SK-N-SH (cell line): ENCODE data around the gene GPANK1. TPM values are rescaled to one million over a fixed set of nuclear protein-coding genes. Genes with fewer than 3 reads are reported as not detected.

Experiments used
- CTCF ChIA-PET: fragments of 300-600, 350-600 bp; formaldehyde crosslinking; extraction: SDS; loops from one replicate; lab custom pipeline; 2021; lab: Yijun Ruan, JAX
- POLR2A ChIA-PET: fragments of 350-600 bp; sonication (Branson Sonifier 250); formaldehyde crosslinking; extraction: SDS; loops from one replicate; lab custom pipeline; 2020; ENCODE audit warnings: antibody characterized with exemption, inconsistent platforms; lab: Yijun Ruan, JAX
- DNase-seq: peaks from one replicate; pipeline ENCODE4 v3.0.0; 2012
- H2AFZ ChIP-seq: fragments of 200-600 bp; sonication (generic); 2 replicates; pipeline ENCODE4 v1.8.1; 2016; ENCODE audit warnings: antibody characterized with exemption, mild to moderate bottlenecking, low read depth
- H3F3A ChIP-seq: fragments of 200-600 bp; sonication (generic); replicated peaks from 2 replicates; pipeline ENCODE3; 2016; ENCODE audit warnings: antibody characterized with exemption, mild to moderate bottlenecking; ENCODE audit not compliant: insufficient read depth
- H3K27ac ChIP-seq, 2 experiments: fragments of 200-500 bp in 1 of 2; fragments of 200-600 bp in 1 of 2; sonication (Bioruptor generic) in 1 of 2; sonication (generic), shearing (Covaris generic) in 1 of 2; 2 replicates each; pipeline versions ENCODE4 v1.5.1 to v1.6.1; 2014 to 2016; ENCODE audit warnings: low read depth in 2 of 2, inconsistent platforms in 1 of 2, low read length in 1 of 2, mild to moderate bottlenecking in 1 of 2, mixed read lengths in 1 of 2
- H3K27me3 ChIP-seq: fragments of 200-600 bp; sonication (generic), shearing (Covaris generic); 2 replicates; pipeline ENCODE4 v1.6.1; 2016; ENCODE audit warnings: mixed run types; ENCODE audit not compliant: insufficient read depth
- H3K36me3 ChIP-seq, 2 experiments: fragments of 200-500 bp in 1 of 2; fragments of 200-600 bp in 1 of 2; sonication (Bioruptor generic) in 1 of 2; sonication (generic) in 1 of 2; replicated peaks in 1 of 2; 2 replicates each; pipeline versions ENCODE3 to v1.5.1; 2014 to 2016; ENCODE audit warnings: low read length in 1 of 2, mild to moderate bottlenecking in 1 of 2; ENCODE audit not compliant: insufficient read depth in 2 of 2, control insufficient read depth in 1 of 2
- H3K4me1 ChIP-seq, 2 experiments: fragments of 200-500 bp in 1 of 2; fragments of 200-600 bp in 1 of 2; sonication (Bioruptor generic) in 1 of 2; sonication (generic), shearing (Covaris generic) in 1 of 2; 2 replicates each; pipeline versions ENCODE4 v1.5.1 to v1.6.1; 2014 to 2016; ENCODE audit warnings: low read depth in 1 of 2, low read length in 1 of 2, mixed run types in 1 of 2; ENCODE audit not compliant: insufficient read depth in 2 of 2, control insufficient read depth in 1 of 2
- H3K4me2 ChIP-seq: fragments of 200-600 bp; sonication (generic), shearing (Covaris generic); 2 replicates; pipeline ENCODE4 v1.6.1; 2017; ENCODE audit warnings: mixed run types
- H3K4me3 ChIP-seq, 2 experiments: fragments of 200-500 bp in 1 of 2; fragments of 200-600 bp in 1 of 2; sonication (Bioruptor generic) in 1 of 2; sonication (generic), shearing (Covaris generic) in 1 of 2; 2 replicates each; pipeline versions ENCODE4 v1.5.1 to v1.8.1; 2014 to 2016; ENCODE audit warnings: low read depth in 2 of 2, inconsistent platforms in 1 of 2, low read length in 1 of 2, mild to moderate bottlenecking in 1 of 2, mixed read lengths in 1 of 2, moderate library complexity in 1 of 2
- H3K79me2 ChIP-seq: fragments of 200-600 bp; sonication (generic); 2 replicates; pipeline ENCODE4 v1.8.1; 2017; ENCODE audit warnings: mild to moderate bottlenecking; ENCODE audit not compliant: insufficient read depth
- H3K9ac ChIP-seq: fragments of 200-600 bp; sonication (generic); 2 replicates; pipeline ENCODE4 v1.6.1; 2017; ENCODE audit warnings: mixed run types
- H3K9me2 ChIP-seq: fragments of 200-600 bp; sonication (generic); 2 replicates; pipeline ENCODE4 v1.6.1; 2017; ENCODE audit warnings: mixed run types
- H3K9me3 ChIP-seq: fragments of 200-600 bp; sonication (generic); 2 replicates; pipeline ENCODE4 v1.6.1; 2017; ENCODE audit warnings: mixed run types, mild to moderate bottlenecking, moderate library complexity
- H4K20me1 ChIP-seq: fragments of 200-600 bp; sonication (generic); 2 replicates; pipeline ENCODE4 v1.6.1; 2017; ENCODE audit warnings: mild to moderate bottlenecking, mixed run types; ENCODE audit not compliant: insufficient read depth
- ELF1 ChIP-seq: IDR thresholded peaks from 2 replicates; pipeline ENCODE4 v1.4.0; 2012
- EP300 ChIP-seq, 2 experiments: IDR thresholded peaks; 2 replicates each; pipeline versions ENCODE4 v1.4.0 to v1.6.1; 2012; ENCODE audit warnings: borderline replicate concordance in 1 of 2, low read depth in 1 of 2, low read length in 1 of 2
- FOSL2 ChIP-seq: IDR thresholded peaks from 2 replicates; pipeline ENCODE4 v1.4.0; 2012; ENCODE audit warnings: low read depth, mild to moderate bottlenecking, moderate library complexity, borderline replicate concordance
- MAX ChIP-seq: IDR thresholded peaks from 2 replicates; pipeline ENCODE4 v1.4.0; 2012; ENCODE audit warnings: low read depth
- MXI1 ChIP-seq: IDR thresholded peaks from 2 replicates; pipeline ENCODE4 v1.6.1; 2012; ENCODE audit warnings: mild to moderate bottlenecking, low read depth, low read length, improper control_type of control experiment
- PBX3 ChIP-seq: IDR thresholded peaks from 2 replicates; pipeline ENCODE4; 2012
- POLR2AphosphoS5 ChIP-seq: IDR thresholded peaks from 2 replicates; pipeline ENCODE4 v1.6.1; 2012; ENCODE audit warnings: low read depth, low read length
- SIN3A ChIP-seq: IDR thresholded peaks from 2 replicates; pipeline ENCODE4 v1.6.1; 2012; ENCODE audit warnings: low read depth, mild to moderate bottlenecking, low read length, moderate library complexity, borderline replicate concordance
- SMC3 ChIP-seq: IDR thresholded peaks from 2 replicates; pipeline ENCODE4 v1.6.1; 2012; ENCODE audit warnings: low read depth, low read length, improper control_type of control experiment
- TCF12 ChIP-seq: IDR thresholded peaks from 2 replicates; pipeline ENCODE4 v1.4.0; 2012
- ZBTB33 ChIP-seq: IDR thresholded peaks from 2 replicates; pipeline ENCODE4 v1.4.0; 2012; ENCODE audit warnings: low read depth, borderline replicate concordance
- WGBS: methylation state at CpG from one replicate; pipeline ENCODE4 v1.1.6; 2017; ENCODE audit warnings: low lambda C conversion rate; 5-methylcytosine and 5-hydroxymethylcytosine counted together
- polyA plus RNA-seq, 3 experiments: library from polyadenylated mRNA; depleted of rRNA; stranded (reverse); fragments of >200 nt; gene quantifications; 2 replicates each; pipeline ENCODE4 v1.2.3, GENCODE V29; 2012

GPANK1 gene
- polyA plus RNA-seq, 1 of the 3 experiments (the other 2 are of a cell fraction) = 19.1 TPM

- TF ChIP-seq ZBTB33 = no peak
- no peak for TF ChIP-seq MXI1
- no peak for TF ChIP-seq POLR2AphosphoS5
- TF ChIP-seq PBX3 = no peak
Measured at GRCh38 chr6:31707701-31708100, 42.9 kb upstream of the GPANK1 start (continued).

GRCh38 chr6:31706599-31706998 lies 41.8 kb upstream of the GPANK1 start, which contains the start of gene LY6G6F:
Gene LY6G6F (plus strand): TSS chr6:31706866. CDS start chr6:31706907, 41 bp downstream.
- no peaks in the 10 kb centered on the region for H3K36me3 ChIP-seq
- H3K27ac ChIP-seq = no peak within 1 kb of the TSS
- H3K4me2 ChIP-seq = no peak within 1 kb of the TSS
- H3K9ac ChIP-seq = no peak within 1 kb of the TSS
- no peaks in the 10 kb centered on the region for H3K27me3 ChIP-seq
- H3F3A ChIP-seq = peaks cover 12% of the 10 kb centered on the region
- CTCF ChIA-PET = interaction anchor here (1.2 kb wide), 1 partner anchor 23 kb away, joined by 3 read pairs; no protein-coding TSS in a partner anchor
- no peaks in the 10 kb centered on the region for H4K20me1 ChIP-seq
- 75% methylated on average over 1 of the region's 3 CpGs for WGBS
- TF ChIP-seq FOSL2 = no peak
- no peak for TF ChIP-seq PBX3
- TF ChIP-seq ELF1 = no peak
- no peak for TF ChIP-seq SMC3
- TF ChIP-seq SIN3A = no peak
- TF ChIP-seq ZBTB33 = no peak
- TF ChIP-seq MXI1 = no peak
- TF ChIP-seq TCF12 = no peak
- TF ChIP-seq MAX = no peak
- no peak for TF ChIP-seq EP300 (IDR thresholded peaks at IDR 0.05; ENCODE audit: borderline replicate concordance in 1 of 2, low read depth in 1 of 2, low read length in 1 of 2)
- peaks cover 0 to 6% of the 10 kb centered on the region in 2 experiments; a peak in 2 of 4 replicates for H3K4me1 ChIP-seq
- no peak within 1 kb of the TSS for H3K4me3 ChIP-seq
- no peak for DNase-seq
- no peaks in the 10 kb centered on the region for H3K9me2 ChIP-seq
- H3K79me2 ChIP-seq = peaks cover 12% of the 10 kb centered on the region
- H2AFZ ChIP-seq = no peak within 1 kb of the TSS
- H3K9me3 ChIP-seq = no peaks in the 10 kb centered on the region
- POLR2A ChIA-PET = interaction anchor here (0.5 kb wide), 1 partner anchor 84 kb away, joined by 5 read pairs; no protein-coding TSS in a partner anchor
